Measurements from ENCODE around the gene MCRIP1. TPM values are rescaled to one million over a fixed set of nuclear protein-coding genes. Genes with fewer than 3 reads are reported as not detected.

Gene MCRIP1
- total and polyA plus RNA-seq, 2 of the 13 experiments (the other 11 are each of a cell fraction or from before 2014, with no cell fraction given), result 79.7 to 84.9 TPM

DNA sequence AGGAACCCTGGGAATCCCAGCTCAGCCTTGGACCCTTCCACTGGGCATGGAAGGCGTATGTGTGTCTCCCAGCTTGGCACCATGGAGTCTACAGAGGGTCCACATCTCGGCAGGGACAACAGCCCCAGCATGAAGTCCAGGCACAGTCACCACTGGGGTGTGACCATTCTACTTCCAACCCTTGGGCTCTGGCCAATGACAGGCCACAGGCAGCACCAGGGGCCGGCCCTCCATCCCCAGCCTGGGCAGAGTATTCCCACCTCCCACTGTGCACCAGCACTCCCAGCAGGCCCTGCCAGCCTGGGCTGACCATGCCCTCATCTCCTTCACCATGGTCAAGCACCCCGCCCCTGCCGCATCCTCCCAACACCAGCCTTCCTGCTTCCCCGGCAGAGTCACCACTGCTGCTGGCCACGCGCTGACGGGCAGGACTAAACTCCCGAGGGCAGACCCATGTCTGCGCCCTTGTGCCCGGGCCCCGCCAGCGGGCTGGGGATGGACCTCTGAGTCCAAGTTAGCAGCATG lies 11.3 kb upstream of the MCRIP1 start (continued):
- TF ChIP-seq, protein P1, sequence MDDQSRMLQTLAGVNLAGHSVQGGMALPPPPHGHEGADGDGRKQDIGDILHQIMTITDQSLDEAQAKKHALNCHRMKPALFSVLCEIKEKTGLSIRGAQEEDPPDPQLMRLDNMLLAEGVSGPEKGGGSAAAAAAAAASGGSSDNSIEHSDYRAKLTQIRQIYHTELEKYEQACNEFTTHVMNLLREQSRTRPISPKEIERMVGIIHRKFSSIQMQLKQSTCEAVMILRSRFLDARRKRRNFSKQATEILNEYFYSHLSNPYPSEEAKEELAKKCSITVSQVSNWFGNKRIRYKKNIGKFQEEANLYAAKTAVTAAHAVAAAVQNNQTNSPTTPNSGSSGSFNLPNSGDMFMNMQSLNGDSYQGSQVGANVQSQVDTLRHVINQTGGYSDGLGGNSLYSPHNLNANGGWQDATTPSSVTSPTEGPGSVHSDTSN (CRISPR knock-in tag; IDR thresholded peaks at IDR 0.05; ENCODE audit: borderline replicate concordance), result no peak
- TF ChIP-seq ZNF549 (CRISPR knock-in tag; IDR thresholded peaks at IDR 0.05), result no peak
- TF ChIP-seq HNRNPL (IDR thresholded peaks at IDR 0.05; ENCODE audit: low read depth, low read length), result peak; percentile 65; the same call in 1 of the 2 replicates
- peak; percentile 84 for TF ChIP-seq AGO2 (optimal IDR thresholded peaks at IDR 0.05; ENCODE audit: low read depth, low read length)
- no peak for TF ChIP-seq ZNF749 (CRISPR knock-in tag; IDR thresholded peaks at IDR 0.05; ENCODE audit: borderline replicate concordance)
- no peak for TF ChIP-seq ZNF737 (CRISPR knock-in tag; IDR thresholded peaks at IDR 0.05; ENCODE audit: borderline replicate concordance)
- no peak for TF ChIP-seq RBM39 (IDR thresholded peaks at IDR 0.05; ENCODE audit: low read depth, low read length, poor library complexity, severe bottlenecking)
- TF ChIP-seq, protein P2, sequence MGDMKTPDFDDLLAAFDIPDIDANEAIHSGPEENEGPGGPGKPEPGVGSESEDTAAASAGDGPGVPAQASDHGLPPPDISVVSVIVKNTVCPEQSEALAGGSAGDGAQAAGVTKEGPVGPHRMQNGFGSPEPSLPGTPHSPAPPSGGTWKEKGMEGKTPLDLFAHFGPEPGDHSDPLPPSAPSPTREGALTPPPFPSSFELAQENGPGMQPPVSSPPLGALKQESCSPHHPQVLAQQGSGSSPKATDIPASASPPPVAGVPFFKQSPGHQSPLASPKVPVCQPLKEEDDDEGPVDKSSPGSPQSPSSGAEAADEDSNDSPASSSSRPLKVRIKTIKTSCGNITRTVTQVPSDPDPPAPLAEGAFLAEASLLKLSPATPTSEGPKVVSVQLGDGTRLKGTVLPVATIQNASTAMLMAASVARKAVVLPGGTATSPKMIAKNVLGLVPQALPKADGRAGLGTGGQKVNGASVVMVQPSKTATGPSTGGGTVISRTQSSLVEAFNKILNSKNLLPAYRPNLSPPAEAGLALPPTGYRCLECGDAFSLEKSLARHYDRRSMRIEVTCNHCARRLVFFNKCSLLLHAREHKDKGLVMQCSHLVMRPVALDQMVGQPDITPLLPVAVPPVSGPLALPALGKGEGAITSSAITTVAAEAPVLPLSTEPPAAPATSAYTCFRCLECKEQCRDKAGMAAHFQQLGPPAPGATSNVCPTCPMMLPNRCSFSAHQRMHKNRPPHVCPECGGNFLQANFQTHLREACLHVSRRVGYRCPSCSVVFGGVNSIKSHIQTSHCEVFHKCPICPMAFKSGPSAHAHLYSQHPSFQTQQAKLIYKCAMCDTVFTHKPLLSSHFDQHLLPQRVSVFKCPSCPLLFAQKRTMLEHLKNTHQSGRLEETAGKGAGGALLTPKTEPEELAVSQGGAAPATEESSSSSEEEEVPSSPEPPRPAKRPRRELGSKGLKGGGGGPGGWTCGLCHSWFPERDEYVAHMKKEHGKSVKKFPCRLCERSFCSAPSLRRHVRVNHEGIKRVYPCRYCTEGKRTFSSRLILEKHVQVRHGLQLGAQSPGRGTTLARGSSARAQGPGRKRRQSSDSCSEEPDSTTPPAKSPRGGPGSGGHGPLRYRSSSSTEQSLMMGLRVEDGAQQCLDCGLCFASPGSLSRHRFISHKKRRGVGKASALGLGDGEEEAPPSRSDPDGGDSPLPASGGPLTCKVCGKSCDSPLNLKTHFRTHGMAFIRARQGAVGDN (CRISPR knock-in tag; IDR thresholded peaks at IDR 0.05), result peak; percentile 8; the same call in 1 of the 2 replicates
- TF ChIP-seq SETDB1 (CRISPR knock-in tag; IDR thresholded peaks at IDR 0.05; ENCODE audit: borderline replicate concordance), result no peak
- TF ChIP-seq ATF7-NPFF (CRISPR knock-in tag; IDR thresholded peaks at IDR 0.05; ENCODE audit: low read depth), result no peak
- TF ChIP-seq HNRNPK (IDR thresholded peaks at IDR 0.05; ENCODE audit: low read depth, low read length, poor library complexity, severe bottlenecking), result no peak
- TF ChIP-seq, protein P3, sequence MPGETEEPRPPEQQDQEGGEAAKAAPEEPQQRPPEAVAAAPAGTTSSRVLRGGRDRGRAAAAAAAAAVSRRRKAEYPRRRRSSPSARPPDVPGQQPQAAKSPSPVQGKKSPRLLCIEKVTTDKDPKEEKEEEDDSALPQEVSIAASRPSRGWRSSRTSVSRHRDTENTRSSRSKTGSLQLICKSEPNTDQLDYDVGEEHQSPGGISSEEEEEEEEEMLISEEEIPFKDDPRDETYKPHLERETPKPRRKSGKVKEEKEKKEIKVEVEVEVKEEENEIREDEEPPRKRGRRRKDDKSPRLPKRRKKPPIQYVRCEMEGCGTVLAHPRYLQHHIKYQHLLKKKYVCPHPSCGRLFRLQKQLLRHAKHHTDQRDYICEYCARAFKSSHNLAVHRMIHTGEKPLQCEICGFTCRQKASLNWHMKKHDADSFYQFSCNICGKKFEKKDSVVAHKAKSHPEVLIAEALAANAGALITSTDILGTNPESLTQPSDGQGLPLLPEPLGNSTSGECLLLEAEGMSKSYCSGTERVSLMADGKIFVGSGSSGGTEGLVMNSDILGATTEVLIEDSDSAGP (CRISPR knock-in tag; IDR thresholded peaks at IDR 0.05; ENCODE audit: borderline replicate concordance), result no peak
- peak; percentile 72; the same call in 1 of the 2 replicates for TF ChIP-seq POLR2AphosphoS2 (IDR thresholded peaks at IDR 0.05; ENCODE audit: low read depth, low read length)
- TF ChIP-seq SP5 (CRISPR knock-in tag; IDR thresholded peaks at IDR 0.05; ENCODE audit: borderline replicate concordance, low read depth), result no peak
- no peak for TF ChIP-seq ZSCAN31 (CRISPR knock-in tag; IDR thresholded peaks at IDR 0.05; ENCODE audit: low read depth)
- TF ChIP-seq RBM22 (optimal IDR thresholded peaks at IDR 0.05; ENCODE audit: low read length), result peak; percentile 84
- no peak for TF ChIP-seq RAD21 (CRISPR knock-in tag; IDR thresholded peaks at IDR 0.05)
